Measurements from ENCODE around the gene GLYR1. TPM values are rescaled to one million over a fixed set of nuclear protein-coding genes. Genes with fewer than 3 reads are reported as not detected.

Gene GLYR1
- total and polyA plus RNA-seq, 4 donors, result 36.2 to 88.1 (median 70.2) TPM

DNA sequence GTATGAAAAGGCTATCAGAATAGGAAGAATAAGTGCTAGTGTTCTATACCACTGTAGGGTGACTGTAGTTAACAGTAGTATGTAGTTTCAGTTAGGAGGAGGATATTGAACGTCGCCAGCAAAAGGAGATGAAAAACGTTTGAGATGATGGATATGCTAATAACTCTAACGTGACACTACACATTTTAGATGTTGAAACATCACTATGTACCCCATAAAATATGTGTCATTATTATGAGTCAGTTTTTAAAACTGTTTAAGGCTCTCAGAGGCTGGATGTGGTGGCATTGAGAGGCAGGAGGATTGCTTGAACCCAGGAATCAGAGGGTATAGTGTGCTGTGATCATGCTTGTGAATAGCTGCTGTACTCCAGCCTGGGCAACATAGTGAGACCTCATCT, 32.0 kb upstream of the GLYR1 start:
- 78 to 87% methylated on average over 4 of the region's 4 CpGs for WGBS, 2 donors
- DNase-seq (no peak), ATAC-seq (ENCODE audit: insufficient read depth, low FRiP score) (no peak)
- Histone ChIP-seq H3K4me3 (no peak overlapping the region), H3K36me3 (ENCODE audit: control insufficient read depth in 4 of 4, insufficient read depth in 4 of 4, low read length in 4 of 4) (peaks cover 50 to 73% (median 59%) of the 10 kb centered on the region in 4 donors), H3K9ac (ENCODE audit: insufficient read depth in 1 of 2, low read length in 2 of 2) (no peak overlapping the region), H3K27me3 (ENCODE audit: control insufficient read depth in 3 of 3, insufficient read depth in 3 of 3, low read length in 2 of 3) (no peaks in the 10 kb centered on the region), H3K9me3 (ENCODE audit: control insufficient read depth in 4 of 4, insufficient read depth in 3 of 4, low read length in 3 of 4) (no peaks in the 10 kb centered on the region), H3K4me1 (ENCODE audit: control insufficient read depth in 5 of 5, insufficient read depth in 5 of 5, low read length in 5 of 5) (peaks cover 0 to 8% (median 0%) of the 10 kb centered on the region in 5 donors), H3K27ac (ENCODE audit: low read depth in 1 of 2, low read length in 1 of 2) (no peak overlapping the region)
- TF ChIP-seq, protein P1, sequence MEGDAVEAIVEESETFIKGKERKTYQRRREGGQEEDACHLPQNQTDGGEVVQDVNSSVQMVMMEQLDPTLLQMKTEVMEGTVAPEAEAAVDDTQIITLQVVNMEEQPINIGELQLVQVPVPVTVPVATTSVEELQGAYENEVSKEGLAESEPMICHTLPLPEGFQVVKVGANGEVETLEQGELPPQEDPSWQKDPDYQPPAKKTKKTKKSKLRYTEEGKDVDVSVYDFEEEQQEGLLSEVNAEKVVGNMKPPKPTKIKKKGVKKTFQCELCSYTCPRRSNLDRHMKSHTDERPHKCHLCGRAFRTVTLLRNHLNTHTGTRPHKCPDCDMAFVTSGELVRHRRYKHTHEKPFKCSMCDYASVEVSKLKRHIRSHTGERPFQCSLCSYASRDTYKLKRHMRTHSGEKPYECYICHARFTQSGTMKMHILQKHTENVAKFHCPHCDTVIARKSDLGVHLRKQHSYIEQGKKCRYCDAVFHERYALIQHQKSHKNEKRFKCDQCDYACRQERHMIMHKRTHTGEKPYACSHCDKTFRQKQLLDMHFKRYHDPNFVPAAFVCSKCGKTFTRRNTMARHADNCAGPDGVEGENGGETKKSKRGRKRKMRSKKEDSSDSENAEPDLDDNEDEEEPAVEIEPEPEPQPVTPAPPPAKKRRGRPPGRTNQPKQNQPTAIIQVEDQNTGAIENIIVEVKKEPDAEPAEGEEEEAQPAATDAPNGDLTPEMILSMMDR (IDR thresholded peaks at IDR 0.05; ENCODE audit: control extremely low read depth, extremely low read depth), result no peak

DNA sequence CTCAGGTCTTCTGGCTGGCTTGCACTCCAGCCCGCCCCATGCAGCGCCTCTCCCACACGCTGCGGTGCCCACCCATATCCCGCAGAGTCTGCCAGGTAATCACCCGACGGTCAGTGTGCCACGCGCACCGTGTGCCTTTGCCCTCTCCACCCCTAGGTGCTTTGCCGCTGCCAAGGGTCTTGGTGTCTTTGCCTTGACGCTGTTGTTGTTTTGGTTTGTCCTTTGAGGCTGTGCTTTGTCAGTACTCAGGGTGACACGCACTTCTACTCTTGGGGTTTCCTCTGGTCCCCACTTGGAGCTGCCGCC, 30.2 kb upstream of the GLYR1 start:
- H3K36me3 ChIP-seq (ENCODE audit: control insufficient read depth in 4 of 4, insufficient read depth in 4 of 4, low read length in 4 of 4), result peaks cover 52 to 73% (median 60%) of the 10 kb centered on the region in 4 donors
- H3K4me3 ChIP-seq, result no peak overlapping the region
- 87 to 90% methylated on average over 14 of the region's 14 CpGs for whole genome bisulfite sequencing, 2 donors
- no peaks in the 10 kb centered on the region for H3K9me3 ChIP-seq (ENCODE audit: control insufficient read depth in 4 of 4, insufficient read depth in 3 of 4, low read length in 3 of 4)
- TF ChIP-seq, protein P1 (IDR thresholded peaks at IDR 0.05; ENCODE audit: control extremely low read depth, extremely low read depth), result no peak
- no peak overlapping the region for H3K9ac ChIP-seq (ENCODE audit: insufficient read depth in 1 of 2, low read length in 2 of 2)
- H3K27me3 ChIP-seq (ENCODE audit: control insufficient read depth in 3 of 3, insufficient read depth in 3 of 3, low read length in 2 of 3), result no peaks in the 10 kb centered on the region
- no peak overlapping the region for H3K27ac ChIP-seq (ENCODE audit: low read depth in 1 of 2, low read length in 1 of 2)
- H3K4me1 ChIP-seq (ENCODE audit: control insufficient read depth in 5 of 5, insufficient read depth in 5 of 5, low read length in 5 of 5), result peaks cover 0 to 5% (median 0%) of the 10 kb centered on the region in 5 donors
- no peak for ATAC-seq (ENCODE audit: insufficient read depth, low FRiP score)
- no peak for DNase-seq

DNA sequence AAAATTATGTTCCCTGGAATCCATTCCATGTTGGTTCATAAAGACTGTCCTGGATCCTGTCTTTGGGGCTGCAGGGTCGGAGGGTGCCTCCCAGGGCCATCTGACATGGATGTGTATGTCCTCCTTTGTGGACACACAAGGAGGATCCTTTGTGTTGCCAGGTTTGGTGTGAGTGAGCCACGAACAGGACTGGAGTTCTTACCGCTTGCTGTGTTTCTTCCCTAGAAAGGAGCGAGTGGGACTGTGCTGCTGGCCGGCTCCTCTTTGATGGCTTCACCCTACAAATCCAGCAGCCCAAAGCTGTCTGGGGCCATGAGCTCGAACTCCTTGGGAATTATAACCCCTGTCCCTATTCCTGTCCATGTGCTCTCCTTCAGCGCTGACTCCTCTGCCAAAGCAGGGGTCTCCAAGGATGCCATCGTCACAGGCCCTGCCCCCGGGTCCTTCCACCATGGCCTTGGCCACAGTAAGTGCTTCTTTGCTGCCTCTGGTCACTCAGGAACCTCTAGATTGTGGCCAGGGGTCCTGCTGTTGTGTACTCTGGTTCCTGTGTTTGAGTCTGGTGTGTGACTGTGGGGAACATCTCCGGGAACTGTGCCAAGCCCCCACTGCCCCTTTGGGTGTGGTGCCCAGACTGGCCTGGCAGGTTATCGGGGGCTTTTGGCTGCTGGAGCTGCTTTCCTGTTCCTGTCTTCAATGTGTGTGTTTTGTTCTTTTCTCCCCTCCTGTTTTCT, 29.7 kb upstream of the GLYR1 start:
- DNase-seq, result no peak
- ATAC-seq (ENCODE audit: insufficient read depth, low FRiP score), result no peak
- no peak overlapping the region for H3K27ac ChIP-seq (ENCODE audit: low read depth in 1 of 2, low read length in 1 of 2)
- H3K9me3 ChIP-seq (ENCODE audit: control insufficient read depth in 4 of 4, insufficient read depth in 3 of 4, low read length in 3 of 4), result no peaks in the 10 kb centered on the region
- peaks cover 0 to 1% (median 0%) of the 10 kb centered on the region in 5 donors for H3K4me1 ChIP-seq (ENCODE audit: control insufficient read depth in 5 of 5, insufficient read depth in 5 of 5, low read length in 5 of 5)
- H3K4me3 ChIP-seq, result no peak overlapping the region
- WGBS, 2 donors, result 86 to 93% methylated on average over 11 of the region's 11 CpGs
- no peaks in the 10 kb centered on the region for H3K27me3 ChIP-seq (ENCODE audit: control insufficient read depth in 3 of 3, insufficient read depth in 3 of 3, low read length in 2 of 3)
- TF ChIP-seq, protein P1 (IDR thresholded peaks at IDR 0.05; ENCODE audit: control extremely low read depth, extremely low read depth), result no peak
- H3K36me3 ChIP-seq (ENCODE audit: control insufficient read depth in 4 of 4, insufficient read depth in 4 of 4, low read length in 4 of 4), result peaks cover 52 to 74% (median 64%) of the 10 kb centered on the region in 4 donors
- no peak overlapping the region for H3K9ac ChIP-seq (ENCODE audit: insufficient read depth in 1 of 2, low read length in 2 of 2)

Data from lung (tissue), 12 donors.